HepG2 (cell line): ENCODE data around the gene DNAAF6. TPM values are rescaled to one million over a fixed set of nuclear protein-coding genes. Genes with fewer than 3 reads are reported as not detected.

ENCODE experiments used
- ATAC-seq: fragments of 200-7000 bp; cut with Tn5 transposase; 3 replicates; pipeline ENCODE4 v1.9.1; 2020; ENCODE audit warnings: mild to moderate bottlenecking, moderate library complexity
- BruUV-seq: library from RNA; stranded (reverse); fragments of 400-500 nt; replicated peaks from 2 replicates; lab custom pipeline; 2021; lab: Mats Ljungman, UMichigan
- CTCF ChIA-PET: fragments of 300-600 bp; formaldehyde crosslinking; extraction: SDS; loops from one replicate; lab custom pipeline; 2021; ENCODE audit warnings: low total read pairs, inconsistent platforms, low intra/inter-chr PET ratio; lab: Yijun Ruan, JAX
- POLR2A ChIA-PET: fragments of 350-600 bp; sonication (Branson Sonifier 250); formaldehyde crosslinking; loops from one replicate; lab custom pipeline; 2020; ENCODE audit warnings: antibody characterized with exemption, inconsistent platforms; lab: Yijun Ruan, JAX
- DNase-seq: peaks from one replicate; pipeline ENCODE4 v3.0.0-alpha.2; 2015; ENCODE audit warnings: low spot score
- FAIRE-seq: peaks from 3 replicates; lab custom pipeline; 2011; peaks lifted over from hg19 to GRCh38; lab: Jason Lieb, UNC
- H2AFZ ChIP-seq: one replicate; pipeline ENCODE4 v1.6.1; 2011; ENCODE audit warnings: low read length, inconsistent platforms
- H3K27ac ChIP-seq: fragments of 300-600 bp; 3 replicates; pipeline ENCODE4 v1.8.0; 2011; ENCODE audit warnings: mixed run types, mild to moderate bottlenecking, mixed read lengths, low read length, inconsistent platforms; ENCODE audit not compliant: insufficient read depth; ENCODE audit errors: extremely low read length
- H3K27me3 ChIP-seq, 2 experiments: fragments of 200-600 bp in 1 of 2; 2 replicates in 1 of 2; 3 replicates in 1 of 2; pipeline versions ENCODE4 v1.6.0 to v1.8.0; 2011; ENCODE audit warnings: low read length in 2 of 2, mild to moderate bottlenecking in 2 of 2, moderate library complexity in 2 of 2, inconsistent platforms in 1 of 2; ENCODE audit not compliant: insufficient read depth in 2 of 2, control insufficient read depth in 1 of 2
- H3K36me3 ChIP-seq, 2 experiments: fragments of 200-600 bp in 1 of 2; replicated peaks in 1 of 2; 2 replicates in 1 of 2; 3 replicates in 1 of 2; pipeline versions ENCODE4 v1.5.1 to v1.8.0; 2011; ENCODE audit warnings: low read length in 2 of 2, inconsistent platforms in 1 of 2; ENCODE audit not compliant: insufficient read depth in 2 of 2, control insufficient read depth in 1 of 2
- H3K4me1 ChIP-seq: 2 replicates; pipeline ENCODE4 v1.5.1; 2012; ENCODE audit warnings: low read length, inconsistent platforms; ENCODE audit not compliant: insufficient read depth
- H3K4me2 ChIP-seq: 2 replicates; pipeline ENCODE4 v1.6.0; 2011; ENCODE audit warnings: low read depth, low read length, inconsistent platforms
- H3K4me3 ChIP-seq, 3 experiments: fragments of 200-600 bp in 1 of 3; sonication (generic), shearing (Covaris generic) in 1 of 3; replicated peaks in 1 of 3; 2 replicates each; pipeline ENCODE4 v1.5.1; 2011 to 2016; ENCODE audit warnings: low read length in 3 of 3, inconsistent platforms in 2 of 3, low read depth in 2 of 3, mild to moderate bottlenecking in 2 of 3, control low read depth in 1 of 3, mixed read lengths in 1 of 3; ENCODE audit not compliant: insufficient read depth in 1 of 3
- H3K79me2 ChIP-seq: one replicate; pipeline ENCODE4 v1.6.1; 2011; ENCODE audit warnings: low read length, inconsistent platforms; ENCODE audit not compliant: insufficient read depth
- H3K9ac ChIP-seq: 2 replicates; pipeline ENCODE4 v1.6.0; 2011; ENCODE audit warnings: mild to moderate bottlenecking, low read depth, low read length, inconsistent platforms; ENCODE audit not compliant: insufficient read depth
- H3K9me3 ChIP-seq: 2 replicates; pipeline ENCODE4 v1.5.1; 2012; ENCODE audit warnings: mild to moderate bottlenecking, low read length
- H4K20me1 ChIP-seq: 2 replicates; pipeline ENCODE4 v1.6.0; 2011; ENCODE audit warnings: inconsistent platforms, mild to moderate bottlenecking, low read length, moderate library complexity; ENCODE audit not compliant: insufficient read depth
- MED13 ChIP-seq: sonication (generic); formaldehyde crosslinking; IDR thresholded peaks from 2 replicates; pipeline ENCODE4 v1.5.0; 2020; ENCODE audit warnings: missing genetic modification reagents
- NCOA1 ChIP-seq: sonication (generic); formaldehyde crosslinking; IDR thresholded peaks from 2 replicates; pipeline ENCODE4 v1.9.0; 2021; ENCODE audit warnings: missing genetic modification reagents
- RFX5 ChIP-seq: IDR thresholded peaks from 2 replicates; pipeline ENCODE4 v1.6.1; 2011; ENCODE audit warnings: low read depth, low read length, improper control_type of control experiment
- U2AF2 ChIP-seq: fragments of 200-400 bp; formaldehyde crosslinking; IDR thresholded peaks from 2 replicates; pipeline ENCODE4 v1.6.1; 2017; ENCODE audit warnings: low read depth, mild to moderate bottlenecking, low read length
- ZBTB46 ChIP-seq: sonication (generic); formaldehyde crosslinking; IDR thresholded peaks from 2 replicates; pipeline ENCODE4 v1.4.0; 2020; ENCODE audit warnings: mild to moderate bottlenecking, missing genetic modification reagents, borderline replicate concordance
- ZBTB49 ChIP-seq: sonication (generic); formaldehyde crosslinking; IDR thresholded peaks from 2 replicates; pipeline ENCODE4 v1.4.0; 2020; ENCODE audit warnings: missing genetic modification reagents, borderline replicate concordance
- ZFYVE20 ChIP-seq: sonication (generic); formaldehyde crosslinking; IDR thresholded peaks from 2 replicates; pipeline ENCODE4 v1.8.0; 2023; ENCODE audit warnings: low read depth, mild to moderate bottlenecking, moderate library complexity, missing genetic modification reagents, borderline replicate concordance
- ZHX2 ChIP-seq, 2 experiments: sonication (generic) in 1 of 2; formaldehyde crosslinking in 1 of 2; IDR thresholded peaks; 2 replicates each; pipeline versions ENCODE4 v1.6.1 to v1.9.0; 2014 to 2022; ENCODE audit warnings: antibody characterized with exemption in 1 of 2, borderline replicate concordance in 1 of 2, inconsistent platforms in 1 of 2, low read depth in 1 of 2, missing genetic modification reagents in 1 of 2
- ZNF674 ChIP-seq: sonication (generic); formaldehyde crosslinking; IDR thresholded peaks from 2 replicates; pipeline ENCODE4 v1.5.0; 2020; ENCODE audit warnings: low read depth, mild to moderate bottlenecking, missing genetic modification reagents
- in situ Hi-C: cut with HindIII; loops from 2 replicates; pipeline ENCODE4 v1.10.0; 2017; ENCODE audit warnings: low pct_unique_long_range_greater_than_20kb; ENCODE audit not compliant: extremely low pct_ligation_motif_present
- intact Hi-C: fragments of 100-400 bp; cut with micrococcal nuclease; formaldehyde crosslinking; loops from one replicate; pipeline ENCODE4 v1.10.0; 2022; ENCODE audit not compliant: unreplicated experiment
- polyA plus RNA-seq, 8 experiments: library from polyadenylated mRNA; depleted of rRNA in 3 of 8; stranded (reverse) in 7 of 8; unstranded in 1 of 8; fragments of >200 nt; fragmentation: Illumina TruSeq in 4 of 8; extraction: Trizol in 4 of 8; gene quantifications; 2 replicates each; pipeline versions ENCODE4 v1.2.1 to v1.2.3, GENCODE V29; 2011 to 2016; ENCODE audit warnings: low read depth in 4 of 8, missing spikeins in 1 of 8, mixed read lengths in 1 of 8; ENCODE audit not compliant: insufficient read depth in 1 of 8
- total RNA-seq, 5 experiments: library from RNA; depleted of rRNA; stranded (reverse); fragments of >200 nt; fragmentation: Illumina TruSeq; extraction: Trizol; gene quantifications; 2 replicates each; pipeline ENCODE4 v1.2.3, GENCODE V29; 2016; ENCODE audit warnings: low read depth in 1 of 5

Gene DNAAF6
- total and polyA plus RNA-seq, 2 of the 13 experiments (the other 11 are each of a cell fraction or from before 2014, with no cell fraction given): not detected

GRCh38 chrX:107171369-107172102 is 34.9 kb upstream of the DNAAF6 start:
- intact Hi-C loops: no loop called here
- in situ Hi-C loops: no loop called here
- FAIRE-seq: no peak
- TF ChIP-seq ZFYVE20 (CRISPR knock-in tag) (no peak), NCOA1 (CRISPR knock-in tag) (no peak), RFX5 (no peak), U2AF2 (no peak), ZNF674 (CRISPR knock-in tag) (no peak), ZBTB49 (CRISPR knock-in tag) (no peak), MED13 (no peak), ZHX2 (IDR thresholded peaks at IDR 0.05; ENCODE audit: low read depth) (no peak), ZHX2 (CRISPR knock-in tag; IDR thresholded peaks at IDR 0.05; ENCODE audit: borderline replicate concordance) (no peak), ZBTB46 (CRISPR knock-in tag) (no peak)

More at GRCh38 chrX:107171369-107172102, 34.9 kb upstream of the DNAAF6 start:
- no TSS peak for BruUV-seq
- H2AFZ ChIP-seq: no peak overlapping the region
- no peak overlapping the region for H3K27ac ChIP-seq
- H3K79me2 ChIP-seq: no peaks in the 10 kb centered on the region
- no peak overlapping the region for H3K4me3 ChIP-seq
- ChIA-PET POLR2A (no interaction called here), CTCF (no interaction called here)
- no peaks in the 10 kb centered on the region for H3K9me3 ChIP-seq
- H3K27me3 ChIP-seq: no peaks in the 10 kb centered on the region
- ATAC-seq (no peak), DNase-seq (no peak)
- no peaks in the 10 kb centered on the region for H3K36me3 ChIP-seq
- H3K4me1 ChIP-seq: no peaks in the 10 kb centered on the region
- no peak overlapping the region for H3K4me2 ChIP-seq
- H3K9ac ChIP-seq: no peak overlapping the region
- no peaks in the 10 kb centered on the region for H4K20me1 ChIP-seq
